ES-I3 (cell line): Measurements from ENCODE around the gene RASA2.
"Not testable (repeated sequence)": the region's sequence is repeated elsewhere in the genome, so short reads cannot be mapped to it uniquely, and the experiment has no call there.

Experiments used
- H3K36me3 ChIP-seq: 2 replicates; pipeline ENCODE4 v1.6.1; 2013; ENCODE audit warnings: mild to moderate bottlenecking, low read length, control low read depth, moderate library complexity; ENCODE audit not compliant: insufficient read depth
- H3K4me1 ChIP-seq: 2 replicates; pipeline ENCODE4 v1.6.1; 2013; ENCODE audit warnings: mild to moderate bottlenecking, control low read depth, low read length; ENCODE audit not compliant: insufficient read depth
- H3K9ac ChIP-seq: 2 replicates; pipeline ENCODE4 v1.6.1; 2013; ENCODE audit warnings: low read depth, mild to moderate bottlenecking, low read length, moderate library complexity
- H3K9me3 ChIP-seq: 2 replicates; pipeline ENCODE4 v1.6.1; 2013; ENCODE audit warnings: mild to moderate bottlenecking, low read length, moderate library complexity; ENCODE audit not compliant: control insufficient read depth, insufficient read depth

Gene RASA2

GRCh38 chr3:141628334-141628733 lies 141.5 kb downstream of the RASA2 start:
- not testable (repeated sequence) for H3K9ac ChIP-seq, H3K9me3 ChIP-seq, H3K36me3 ChIP-seq, H3K4me1 ChIP-seq

- not testable (repeated sequence) for H3K9ac ChIP-seq, H3K4me1 ChIP-seq, H3K36me3 ChIP-seq, H3K9me3 ChIP-seq
Measured at GRCh38 chr3:141628868-141629441, 142.1 kb downstream of the RASA2 start.

- H3K36me3 ChIP-seq, result no peaks in the 10 kb centered on the region
- no peak overlapping the region for H3K9ac ChIP-seq
- no peaks in the 10 kb centered on the region for H3K9me3 ChIP-seq
- peaks cover 4% of the 10 kb centered on the region; the same call in 1 of the 2 replicates for H3K4me1 ChIP-seq
Measured at GRCh38 chr3:141629976-141630375, 143.1 kb downstream of the RASA2 start.

- Histone ChIP-seq H3K9me3 (no peaks in the 10 kb centered on the region), H3K36me3 (no peaks in the 10 kb centered on the region), H3K9ac (no peak overlapping the region), H3K4me1 (peaks cover 4% of the 10 kb centered on the region; the same call in 1 of the 2 replicates)
Measured at GRCh38 chr3:141632779-141633374, 146.1 kb downstream of the RASA2 start.

- Histone ChIP-seq H3K9ac (no peak overlapping the region), H3K4me1 (0 out of 2 replicates have a peak, but pooled peaks cover 5% of the 10 kb centered on the region), H3K36me3 (no peaks in the 10 kb centered on the region), H3K9me3 (no peaks in the 10 kb centered on the region)
Measured at GRCh38 chr3:141642215-141642614, 155.4 kb downstream of the RASA2 start.

GRCh38 chr3:141643391-141643790 lies 156.6 kb downstream of the RASA2 start:
- 0 out of 2 replicates have a peak, but pooled peaks cover 5% of the 10 kb centered on the region for H3K4me1 ChIP-seq
- H3K36me3 ChIP-seq, result no peaks in the 10 kb centered on the region
- no peaks in the 10 kb centered on the region for H3K9me3 ChIP-seq
- no peak overlapping the region for H3K9ac ChIP-seq

- Histone ChIP-seq H3K36me3 (no peaks in the 10 kb centered on the region), H3K9me3 (no peaks in the 10 kb centered on the region), H3K4me1 (0 out of 2 replicates have a peak, but pooled peaks cover 5% of the 10 kb centered on the region), H3K9ac (no peak overlapping the region)
Measured at GRCh38 chr3:141643796-141644195, 157.0 kb downstream of the RASA2 start.

- Histone ChIP-seq H3K36me3 (no peaks in the 10 kb centered on the region), H3K4me1 (0 out of 2 replicates have a peak, but pooled peaks cover 5% of the 10 kb centered on the region), H3K9ac (no peak overlapping the region), H3K9me3 (no peaks in the 10 kb centered on the region)
Measured at GRCh38 chr3:141644931-141645330, 158.1 kb downstream of the RASA2 start.

GRCh38 chr3:141646760-141647561 lies 160.1 kb downstream of the RASA2 start:
- H3K9ac ChIP-seq, result no peak overlapping the region
- H3K9me3 ChIP-seq, result no peaks in the 10 kb centered on the region; the same call in 1 of the 2 replicates
- no peaks in the 10 kb centered on the region for H3K36me3 ChIP-seq
- 0 out of 2 replicates have a peak, but pooled peaks cover 5% of the 10 kb centered on the region for H3K4me1 ChIP-seq

- no peaks in the 10 kb centered on the region for H3K36me3 ChIP-seq
- 0 out of 2 replicates have a peak, but pooled peaks cover 5% of the 10 kb centered on the region for H3K4me1 ChIP-seq
- no peak overlapping the region for H3K9ac ChIP-seq
- H3K9me3 ChIP-seq, result no peaks in the 10 kb centered on the region; the same call in 1 of the 2 replicates
Measured at GRCh38 chr3:141647562-141647915, 160.7 kb downstream of the RASA2 start.

- no peaks in the 10 kb centered on the region for H3K36me3 ChIP-seq
- no peak overlapping the region for H3K9ac ChIP-seq
- H3K4me1 ChIP-seq, result 0 out of 2 replicates have a peak, but pooled peaks cover 5% of the 10 kb centered on the region
- no peaks in the 10 kb centered on the region; the same call in 1 of the 2 replicates for H3K9me3 ChIP-seq
Measured at GRCh38 chr3:141648055-141648910, 161.5 kb downstream of the RASA2 start.

GRCh38 chr3:141649871-141650270 lies 163.0 kb downstream of the RASA2 start:
- H3K4me1 ChIP-seq, result no peaks in the 10 kb centered on the region
- no peak overlapping the region for H3K9ac ChIP-seq
- H3K36me3 ChIP-seq, result no peaks in the 10 kb centered on the region
- H3K9me3 ChIP-seq, result no peaks in the 10 kb centered on the region; the same call in 1 of the 2 replicates

GRCh38 chr3:141650783-141651182 lies 164.0 kb downstream of the RASA2 start:
- Histone ChIP-seq H3K9ac (no peak overlapping the region), H3K9me3 (no peaks in the 10 kb centered on the region; the same call in 1 of the 2 replicates), H3K36me3 (no peaks in the 10 kb centered on the region), H3K4me1 (no peaks in the 10 kb centered on the region)

GRCh38 chr3:141651409-141651808 lies 164.6 kb downstream of the RASA2 start:
- H3K36me3 ChIP-seq, result no peaks in the 10 kb centered on the region
- H3K9ac ChIP-seq, result no peak overlapping the region
- no peaks in the 10 kb centered on the region; the same call in 1 of the 2 replicates for H3K9me3 ChIP-seq
- no peaks in the 10 kb centered on the region for H3K4me1 ChIP-seq
